Psoas muscle (tissue), 8 donors: ENCODE results near the gene COL4A1. TPM values are rescaled to one million over a fixed set of nuclear protein-coding genes. Genes with fewer than 3 reads are reported as not detected.

Experiments
- ATAC-seq, 4 donors: fragments of 200-7000 bp; cut with Tn5 transposase; one replicate each; pipeline ENCODE4 v1.9.1; 2020; ENCODE audit warnings: moderate library complexity in 3 of 4, mild to moderate bottlenecking in 2 of 4
- DNase-seq, 2 donors: peaks; one replicate each; pipeline ENCODE4 v3.0.0-alpha.2; 2020
- H3K27ac ChIP-seq: fragments of 200-600 bp; one replicate; pipeline ENCODE4 v1.8.0; 2022
- H3K27me3 ChIP-seq, 3 donors: fragments of 200-600 bp in 1 of 3; one replicate each; pipeline versions ENCODE4 v1.6.1 to v1.8.0; 2013 to 2022; ENCODE audit warnings: low read length in 2 of 3, mild to moderate bottlenecking in 2 of 3, moderate library complexity in 1 of 3; ENCODE audit not compliant: insufficient read depth in 3 of 3
- H3K36me3 ChIP-seq, 2 donors: fragments of 200-600 bp in 1 of 2; one replicate each; pipeline versions ENCODE4 v1.6.1 to v1.8.0; 2013 to 2022; ENCODE audit warnings: low read depth in 1 of 2, mild to moderate bottlenecking in 1 of 2, moderate library complexity in 1 of 2; ENCODE audit not compliant: insufficient read depth in 1 of 2
- H3K4me1 ChIP-seq: fragments of 200-600 bp; one replicate; pipeline ENCODE4 v1.8.0; 2022
- H3K4me3 ChIP-seq: fragments of 200-600 bp; one replicate; pipeline ENCODE4 v1.8.0; 2022; ENCODE audit warnings: mild to moderate bottlenecking
- H3K9me3 ChIP-seq: fragments of 200-600 bp; one replicate; pipeline ENCODE4 v1.8.0; 2022
- whole genome bisulfite sequencing, 3 donors: extraction: QIAGEN DNeasy Blood & Tissue Kit; methylation state at CpG; one replicate each; pipeline versions ENCODE4 v1.1.6 to v1.1.7; 2013; 5-methylcytosine and 5-hydroxymethylcytosine counted together
- intact Hi-C, 2 donors: fragments of 100-400 bp; cut with DNase I; formaldehyde crosslinking; loops; one replicate each; pipeline versions ENCODE4 v1.11.0 to v1.14.2; 2022
- polyA plus RNA-seq, 3 donors: library from polyadenylated mRNA; stranded (reverse); fragments of 200-250 nt; gene quantifications; one replicate each; pipeline ENCODE4 v1.2.3, GENCODE V29; 2013
- total RNA-seq, 4 donors: library from RNA; stranded (reverse); fragmentation: NEBNext Ultra II Directional in 2 of 4; extraction: Animal tissue kit (Norgen Biotek cat#: 25700) in 2 of 4; gene quantifications; one replicate each; pipeline versions ENCODE4 v1.2.1 to v1.2.4, GENCODE V29; 2021 to 2023
- TF ChIP-seq, protein P1 (sequence below): fragments of 200-600 bp; IDR thresholded peaks from one replicate; pipeline ENCODE4 v1.8.0; 2022; ENCODE audit warnings: antibody characterized with exemption
- donor health status: healthy with polysubstance abuse.
- donor health status: DM: no; HTN: no; CAD: no; lungs with moderate emphysema.
- donor health status: Bipolar disorder and iron deficiency.
- donor health status: healthy.
- donor health status: DM: yes; HTN: yes; CAD: no.
- donor health status: DM: no; HTN: no; CAD: no.
- donor health status: DM: no; HTN: no; CAD: no.
- donor health status: DM: yes; HTN: yes; CAD: no.

The COL4A1 gene
- total and polyA plus RNA-seq, 7 donors: 39.0 to 127 (median 97.0) TPM

DNA sequence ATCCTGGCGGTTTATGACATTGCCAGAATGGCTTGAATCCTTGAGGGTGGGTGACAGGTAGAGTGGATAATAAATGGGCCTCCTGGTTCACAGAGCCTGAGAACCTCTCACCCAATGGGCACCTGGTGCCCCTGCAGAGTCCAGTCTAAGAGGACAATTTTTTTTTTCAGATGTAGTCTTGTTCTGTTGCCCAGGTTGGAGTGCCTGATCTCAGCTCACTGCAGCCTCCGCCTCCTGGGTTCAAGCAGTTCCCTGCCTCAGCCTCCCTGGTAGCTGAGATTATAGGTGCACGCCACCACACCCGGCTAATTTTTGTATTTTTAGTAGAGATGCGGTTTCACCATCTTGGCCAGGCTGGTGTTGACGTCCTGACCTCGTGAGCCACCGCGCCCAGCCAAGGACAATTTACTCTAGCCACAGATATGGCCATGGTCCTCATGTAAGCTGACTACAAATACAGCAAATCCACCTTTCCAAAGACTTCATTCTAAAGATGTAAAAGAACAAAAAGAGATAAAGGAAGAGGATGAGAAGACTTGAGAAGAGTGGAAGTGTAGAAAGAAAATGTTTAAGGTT lies 33.1 kb upstream of the COL4A1 start:
- intact Hi-C loops: no loop called here
- no peaks in the 10 kb centered on the region for H3K36me3 ChIP-seq
- TF ChIP-seq, protein P1, sequence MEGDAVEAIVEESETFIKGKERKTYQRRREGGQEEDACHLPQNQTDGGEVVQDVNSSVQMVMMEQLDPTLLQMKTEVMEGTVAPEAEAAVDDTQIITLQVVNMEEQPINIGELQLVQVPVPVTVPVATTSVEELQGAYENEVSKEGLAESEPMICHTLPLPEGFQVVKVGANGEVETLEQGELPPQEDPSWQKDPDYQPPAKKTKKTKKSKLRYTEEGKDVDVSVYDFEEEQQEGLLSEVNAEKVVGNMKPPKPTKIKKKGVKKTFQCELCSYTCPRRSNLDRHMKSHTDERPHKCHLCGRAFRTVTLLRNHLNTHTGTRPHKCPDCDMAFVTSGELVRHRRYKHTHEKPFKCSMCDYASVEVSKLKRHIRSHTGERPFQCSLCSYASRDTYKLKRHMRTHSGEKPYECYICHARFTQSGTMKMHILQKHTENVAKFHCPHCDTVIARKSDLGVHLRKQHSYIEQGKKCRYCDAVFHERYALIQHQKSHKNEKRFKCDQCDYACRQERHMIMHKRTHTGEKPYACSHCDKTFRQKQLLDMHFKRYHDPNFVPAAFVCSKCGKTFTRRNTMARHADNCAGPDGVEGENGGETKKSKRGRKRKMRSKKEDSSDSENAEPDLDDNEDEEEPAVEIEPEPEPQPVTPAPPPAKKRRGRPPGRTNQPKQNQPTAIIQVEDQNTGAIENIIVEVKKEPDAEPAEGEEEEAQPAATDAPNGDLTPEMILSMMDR: no peak
- peaks cover 27% of the 10 kb centered on the region for H3K4me1 ChIP-seq
- H3K27me3 ChIP-seq: peaks cover 0 to 18% (median 5%) of the 10 kb centered on the region in 3 donors
- no peaks in the 10 kb centered on the region for H3K9me3 ChIP-seq
- peak overlapping the region; percentile 73 for H3K27ac ChIP-seq
- ATAC-seq: no peak
- H3K4me3 ChIP-seq: peak overlapping the region; percentile 25
- WGBS, 3 donors: 78 to 90% (median 80%) methylated on average over 9 of the region's 9 CpGs
- DNase-seq: no peak

DNA sequence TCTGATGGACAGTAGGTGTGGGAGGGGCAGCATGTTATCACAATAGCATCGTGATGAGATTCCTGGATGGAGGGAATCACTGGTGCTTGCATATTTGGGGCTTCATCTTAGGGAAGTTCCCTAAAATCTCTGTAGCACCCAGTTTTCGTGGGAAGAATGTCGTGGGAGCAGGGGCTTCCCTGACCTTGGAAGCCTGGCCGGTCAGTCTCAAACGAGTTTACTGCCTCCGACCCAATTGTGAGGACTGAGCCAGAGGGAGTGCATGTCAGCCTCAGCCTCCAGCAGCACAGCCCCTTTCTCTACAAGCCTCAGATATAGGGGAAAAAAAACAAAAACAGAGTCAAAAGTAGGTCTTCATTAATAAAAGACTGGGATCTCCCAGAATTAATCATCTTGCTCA lies 32.3 kb upstream of the COL4A1 start:
- H3K9me3 ChIP-seq: no peaks in the 10 kb centered on the region
- DNase-seq (no peak), ATAC-seq (no peak)
- H3K4me1 ChIP-seq: peaks cover 27% of the 10 kb centered on the region
- no peak overlapping the region for H3K4me3 ChIP-seq
- 68 to 73% (median 68%) methylated on average over 6 of the region's 6 CpGs for WGBS, 3 donors
- H3K27ac ChIP-seq: peak overlapping the region; percentile 61
- intact Hi-C loops: no loop called here
- H3K27me3 ChIP-seq: peaks cover 0 to 18% (median 5%) of the 10 kb centered on the region in 3 donors
- TF ChIP-seq, protein P1: no peak
- H3K36me3 ChIP-seq: no peaks in the 10 kb centered on the region

DNA sequence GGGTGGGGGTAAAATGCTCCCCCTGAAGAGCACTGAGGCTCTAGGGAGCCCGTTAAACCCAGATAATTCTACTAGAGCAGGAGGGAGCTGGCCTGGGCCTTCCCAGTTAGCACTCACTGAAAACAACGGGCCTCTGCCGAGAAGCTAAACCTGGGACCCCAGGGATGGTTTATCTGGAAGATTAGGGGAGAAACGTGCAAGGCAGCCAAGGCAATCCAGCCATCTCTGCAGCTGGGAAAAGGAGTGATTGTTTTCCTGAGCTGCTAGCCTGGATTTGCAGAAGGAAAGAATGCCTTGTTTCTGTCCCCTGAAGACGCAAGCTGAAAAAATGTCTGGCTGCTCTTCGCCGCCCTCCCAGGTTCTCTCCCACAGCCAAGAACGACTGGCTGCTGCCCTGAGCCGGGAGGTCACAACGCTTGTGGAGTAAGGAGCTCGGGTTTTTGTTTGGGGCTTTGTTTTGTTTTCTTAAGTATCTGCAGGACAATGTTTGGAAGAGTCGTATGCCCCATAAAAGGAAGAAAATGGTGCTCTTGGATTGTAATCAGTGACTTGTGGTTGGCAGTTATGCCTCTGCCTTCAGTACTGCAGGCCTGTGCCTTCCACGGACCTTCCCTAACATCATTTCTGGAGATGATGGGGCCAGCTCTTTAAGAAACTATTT lies 31.6 kb upstream of the COL4A1 start:
- no peaks in the 10 kb centered on the region for H3K9me3 ChIP-seq
- no peak overlapping the region for H3K4me3 ChIP-seq
- no peaks in the 10 kb centered on the region for H3K36me3 ChIP-seq
- H3K27ac ChIP-seq: peak overlapping the region; percentile 61
- DNase-seq (peak in 1 of 2 donors; percentile 70), ATAC-seq (peak in 2 of 4 donors; percentile 29 to 44)
- intact Hi-C loops: no loop called here
- TF ChIP-seq, protein P1: no peak
- H3K4me1 ChIP-seq: peaks cover 27% of the 10 kb centered on the region
- 30 to 35% (median 30%) methylated on average over 13 of the region's 13 CpGs for WGBS, 3 donors
- H3K27me3 ChIP-seq: peaks cover 0 to 18% (median 5%) of the 10 kb centered on the region in 3 donors

DNA sequence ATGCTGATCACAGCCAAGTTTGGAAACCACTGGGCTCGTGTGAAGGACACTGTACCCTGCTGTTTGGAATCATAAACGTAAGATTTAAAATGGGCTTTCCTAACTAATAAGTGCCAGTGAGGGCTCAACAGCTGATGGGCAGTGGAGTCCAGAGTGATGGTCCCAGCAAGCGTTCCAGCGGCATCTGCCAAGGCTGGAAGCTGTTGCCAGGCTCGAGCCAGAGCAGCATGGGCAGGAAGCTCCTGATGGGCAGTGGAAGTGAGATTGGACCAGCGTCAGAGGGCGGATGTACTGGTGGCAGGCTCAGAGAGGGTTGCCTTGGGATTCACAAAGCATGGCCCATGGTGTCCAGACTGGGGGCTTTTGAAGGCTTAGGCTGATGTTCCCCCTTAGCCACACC lies 30.3 kb upstream of the COL4A1 start:
- TF ChIP-seq, protein P1: no peak
- Histone ChIP-seq H3K4me1 (peaks cover 22% of the 10 kb centered on the region), H3K27ac (peak overlapping the region; percentile 61), H3K27me3 (peaks cover 0 to 8% (median 0%) of the 10 kb centered on the region in 3 donors), H3K4me3 (no peak overlapping the region), H3K36me3 (no peaks in the 10 kb centered on the region), H3K9me3 (no peaks in the 10 kb centered on the region)
- DNase-seq (peak in 1 of 2 donors; percentile 54), ATAC-seq (peak in 1 of 4 donors; percentile 15)
- intact Hi-C loops: no loop called here
- 20 to 24% (median 22%) methylated on average over 7 of the region's 7 CpGs for WGBS, 3 donors
